COLO668 (cell line): ENCODE data around the gene CAPNS1.
"Not testable (repeated sequence)": the region's sequence is repeated elsewhere in the genome, so short reads cannot be mapped to it uniquely, and the experiment has no call there.

Experiments used
- DNase-seq: peaks from one replicate; lab custom pipeline; 2025; ENCODE audit not compliant: unreplicated experiment; lab: John Stamatoyannopoulos, UW

The CAPNS1 gene

GRCh38 chr19:36149673-36150406 is 10.0 kb downstream of the CAPNS1 start:
- DNase-seq = no peak

- no peak for DNase-seq
These were observed 10.7 kb downstream of the CAPNS1 start for GRCh38 chr19:36150586-36150985.

GRCh38 chr19:36151144-36152018 is 11.5 kb downstream of the CAPNS1 start:
- DNase-seq = no peak

GRCh38 chr19:36152019-36152351 is 12.1 kb downstream of the CAPNS1 start:
- no peak for DNase-seq

GRCh38 chr19:36152352-36153091 is 12.7 kb downstream of the CAPNS1 start, which contains the start of gene COX7A1:
TSS of gene COX7A1 (minus strand) at chr19:36152447. CDS start at chr19:36152407, 40 bp downstream.
- no peak for DNase-seq

GRCh38 chr19:36153126-36153525 is 13.3 kb downstream of the CAPNS1 start:
- DNase-seq = no peak

GRCh38 chr19:36160821-36161596 is 21.1 kb downstream of the CAPNS1 start:
- DNase-seq = no peak

- DNase-seq = no peak
These were observed 23.9 kb downstream of the CAPNS1 start for GRCh38 chr19:36163813-36164212.

- peak; percentile 64 for DNase-seq
These were observed 29.4 kb downstream of the CAPNS1 start for GRCh38 chr19:36169084-36169760.

GRCh38 chr19:36172852-36173251 is 33.0 kb downstream of the CAPNS1 start:
- DNase-seq = no peak

- DNase-seq = not testable (repeated sequence)
These were observed 34.0 kb downstream of the CAPNS1 start for GRCh38 chr19:36173846-36174245.

GRCh38 chr19:36179077-36179476 is 39.2 kb downstream of the CAPNS1 start:
- DNase-seq = not testable (repeated sequence)

- DNase-seq = no peak
These were observed 42.9 kb downstream of the CAPNS1 start for GRCh38 chr19:36182612-36183244.

- no peak for DNase-seq
These were observed 43.4 kb downstream of the CAPNS1 start for GRCh38 chr19:36183245-36183628.

- not testable (repeated sequence) for DNase-seq
These were observed 46.9 kb downstream of the CAPNS1 start for GRCh38 chr19:36186722-36187121.

GRCh38 chr19:36196249-36196648 is 56.4 kb downstream of the CAPNS1 start:
- no peak for DNase-seq

GRCh38 chr19:36198119-36198518 is 58.3 kb downstream of the CAPNS1 start:
- no peak for DNase-seq
